ENCODE measurements around the gene SELENOF. TPM values are rescaled to one million over a fixed set of nuclear protein-coding genes. Genes with fewer than 3 reads are reported as not detected.

The SELENOF gene
- total and polyA plus RNA-seq, 2 of the 13 experiments (the other 11 are each of a cell fraction or from before 2014, with no cell fraction given) = 133 to 163 TPM

DNA sequence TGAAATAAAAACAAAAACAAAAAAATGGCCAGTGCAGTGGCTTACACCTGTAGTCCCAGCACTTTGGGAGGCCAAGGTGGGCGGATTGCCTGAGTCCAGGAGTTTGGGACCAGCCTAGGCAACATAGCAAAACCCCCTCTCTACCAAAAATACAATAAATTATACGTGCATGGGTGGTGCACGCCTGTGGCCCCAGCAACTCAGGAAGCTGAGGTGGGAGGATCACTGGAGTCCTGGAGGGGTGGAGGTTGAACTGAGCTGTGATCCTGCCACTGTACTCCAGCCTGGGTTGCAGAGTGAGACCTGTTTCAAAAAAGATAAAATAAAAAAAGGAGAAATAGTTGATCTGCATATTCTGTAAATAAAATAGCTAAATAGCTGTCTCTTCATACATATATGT lies 41.8 kb upstream of the SELENOF start:
- Histone ChIP-seq H3K27me3 (ENCODE audit: control insufficient read depth in 1 of 2, insufficient read depth in 2 of 2, low read length in 2 of 2) (no peaks in the 10 kb centered on the region), H3K27ac (ENCODE audit: extremely low read length, insufficient read depth, low read length) (no peak overlapping the region), H4K20me1 (ENCODE audit: insufficient read depth, low read length) (no peaks in the 10 kb centered on the region), H3K4me3 (replicated peaks in 1 of 3; ENCODE audit: insufficient read depth in 1 of 3, low read depth in 2 of 3, low read length in 3 of 3) (no peak overlapping the region), H3K9ac (ENCODE audit: insufficient read depth, low read depth, low read length) (no peak overlapping the region), H3K79me2 (ENCODE audit: insufficient read depth, low read length) (peaks cover 69% of the 10 kb centered on the region), H3K4me2 (ENCODE audit: low read depth, low read length) (no peak overlapping the region), H3K4me1 (ENCODE audit: insufficient read depth, low read length) (no peaks in the 10 kb centered on the region; the same call in 1 of the 2 replicates), H3K36me3 (replicated peaks in 1 of 2; ENCODE audit: control insufficient read depth in 1 of 2, insufficient read depth in 2 of 2, low read length in 2 of 2) (no peaks in the 10 kb centered on the region), H2AFZ (ENCODE audit: low read length) (no peak overlapping the region), H3K9me3 (ENCODE audit: low read length) (no peaks in the 10 kb centered on the region)
- TF ChIP-seq MAZ (IDR thresholded peaks at IDR 0.05; ENCODE audit: borderline replicate concordance, low read depth, low read length) = no peak
- TF ChIP-seq MAZ (CRISPR knock-in tag; IDR thresholded peaks at IDR 0.05; ENCODE audit: low read depth) = no peak
- no peak for TF ChIP-seq ZFP41 (CRISPR knock-in tag; IDR thresholded peaks at IDR 0.05; ENCODE audit: borderline replicate concordance)
- TF ChIP-seq, protein P1, sequence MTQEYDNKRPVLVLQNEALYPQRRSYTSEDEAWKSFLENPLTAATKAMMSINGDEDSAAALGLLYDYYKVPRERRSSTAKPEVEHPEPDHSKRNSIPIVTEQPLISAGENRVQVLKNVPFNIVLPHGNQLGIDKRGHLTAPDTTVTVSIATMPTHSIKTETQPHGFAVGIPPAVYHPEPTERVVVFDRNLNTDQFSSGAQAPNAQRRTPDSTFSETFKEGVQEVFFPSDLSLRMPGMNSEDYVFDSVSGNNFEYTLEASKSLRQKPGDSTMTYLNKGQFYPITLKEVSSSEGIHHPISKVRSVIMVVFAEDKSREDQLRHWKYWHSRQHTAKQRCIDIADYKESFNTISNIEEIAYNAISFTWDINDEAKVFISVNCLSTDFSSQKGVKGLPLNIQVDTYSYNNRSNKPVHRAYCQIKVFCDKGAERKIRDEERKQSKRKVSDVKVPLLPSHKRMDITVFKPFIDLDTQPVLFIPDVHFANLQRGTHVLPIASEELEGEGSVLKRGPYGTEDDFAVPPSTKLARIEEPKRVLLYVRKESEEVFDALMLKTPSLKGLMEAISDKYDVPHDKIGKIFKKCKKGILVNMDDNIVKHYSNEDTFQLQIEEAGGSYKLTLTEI (CRISPR knock-in tag; conservative IDR thresholded peaks at IDR 0.05) = no peak
- no peak for TF ChIP-seq ZNF549 (CRISPR knock-in tag; IDR thresholded peaks at IDR 0.05)
- no peak for TF ChIP-seq AKAP8 (CRISPR knock-in tag; IDR thresholded peaks at IDR 0.05)
- TF ChIP-seq ZNF160 (CRISPR knock-in tag; IDR thresholded peaks at IDR 0.05) = no peak
- no peak for TF ChIP-seq MED13 (CRISPR knock-in tag; IDR thresholded peaks at IDR 0.05)
- TF ChIP-seq, protein P2, sequence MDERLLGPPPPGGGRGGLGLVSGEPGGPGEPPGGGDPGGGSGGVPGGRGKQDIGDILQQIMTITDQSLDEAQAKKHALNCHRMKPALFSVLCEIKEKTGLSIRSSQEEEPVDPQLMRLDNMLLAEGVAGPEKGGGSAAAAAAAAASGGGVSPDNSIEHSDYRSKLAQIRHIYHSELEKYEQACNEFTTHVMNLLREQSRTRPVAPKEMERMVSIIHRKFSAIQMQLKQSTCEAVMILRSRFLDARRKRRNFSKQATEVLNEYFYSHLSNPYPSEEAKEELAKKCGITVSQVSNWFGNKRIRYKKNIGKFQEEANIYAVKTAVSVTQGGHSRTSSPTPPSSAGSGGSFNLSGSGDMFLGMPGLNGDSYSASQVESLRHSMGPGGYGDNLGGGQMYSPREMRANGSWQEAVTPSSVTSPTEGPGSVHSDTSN (CRISPR knock-in tag; IDR thresholded peaks at IDR 0.05) = no peak
- TF ChIP-seq, protein P3, sequence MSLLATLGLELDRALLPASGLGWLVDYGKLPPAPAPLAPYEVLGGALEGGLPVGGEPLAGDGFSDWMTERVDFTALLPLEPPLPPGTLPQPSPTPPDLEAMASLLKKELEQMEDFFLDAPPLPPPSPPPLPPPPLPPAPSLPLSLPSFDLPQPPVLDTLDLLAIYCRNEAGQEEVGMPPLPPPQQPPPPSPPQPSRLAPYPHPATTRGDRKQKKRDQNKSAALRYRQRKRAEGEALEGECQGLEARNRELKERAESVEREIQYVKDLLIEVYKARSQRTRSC (CRISPR knock-in tag; IDR thresholded peaks at IDR 0.05; ENCODE audit: low read depth) = no peak
- TF ChIP-seq, protein P4, sequence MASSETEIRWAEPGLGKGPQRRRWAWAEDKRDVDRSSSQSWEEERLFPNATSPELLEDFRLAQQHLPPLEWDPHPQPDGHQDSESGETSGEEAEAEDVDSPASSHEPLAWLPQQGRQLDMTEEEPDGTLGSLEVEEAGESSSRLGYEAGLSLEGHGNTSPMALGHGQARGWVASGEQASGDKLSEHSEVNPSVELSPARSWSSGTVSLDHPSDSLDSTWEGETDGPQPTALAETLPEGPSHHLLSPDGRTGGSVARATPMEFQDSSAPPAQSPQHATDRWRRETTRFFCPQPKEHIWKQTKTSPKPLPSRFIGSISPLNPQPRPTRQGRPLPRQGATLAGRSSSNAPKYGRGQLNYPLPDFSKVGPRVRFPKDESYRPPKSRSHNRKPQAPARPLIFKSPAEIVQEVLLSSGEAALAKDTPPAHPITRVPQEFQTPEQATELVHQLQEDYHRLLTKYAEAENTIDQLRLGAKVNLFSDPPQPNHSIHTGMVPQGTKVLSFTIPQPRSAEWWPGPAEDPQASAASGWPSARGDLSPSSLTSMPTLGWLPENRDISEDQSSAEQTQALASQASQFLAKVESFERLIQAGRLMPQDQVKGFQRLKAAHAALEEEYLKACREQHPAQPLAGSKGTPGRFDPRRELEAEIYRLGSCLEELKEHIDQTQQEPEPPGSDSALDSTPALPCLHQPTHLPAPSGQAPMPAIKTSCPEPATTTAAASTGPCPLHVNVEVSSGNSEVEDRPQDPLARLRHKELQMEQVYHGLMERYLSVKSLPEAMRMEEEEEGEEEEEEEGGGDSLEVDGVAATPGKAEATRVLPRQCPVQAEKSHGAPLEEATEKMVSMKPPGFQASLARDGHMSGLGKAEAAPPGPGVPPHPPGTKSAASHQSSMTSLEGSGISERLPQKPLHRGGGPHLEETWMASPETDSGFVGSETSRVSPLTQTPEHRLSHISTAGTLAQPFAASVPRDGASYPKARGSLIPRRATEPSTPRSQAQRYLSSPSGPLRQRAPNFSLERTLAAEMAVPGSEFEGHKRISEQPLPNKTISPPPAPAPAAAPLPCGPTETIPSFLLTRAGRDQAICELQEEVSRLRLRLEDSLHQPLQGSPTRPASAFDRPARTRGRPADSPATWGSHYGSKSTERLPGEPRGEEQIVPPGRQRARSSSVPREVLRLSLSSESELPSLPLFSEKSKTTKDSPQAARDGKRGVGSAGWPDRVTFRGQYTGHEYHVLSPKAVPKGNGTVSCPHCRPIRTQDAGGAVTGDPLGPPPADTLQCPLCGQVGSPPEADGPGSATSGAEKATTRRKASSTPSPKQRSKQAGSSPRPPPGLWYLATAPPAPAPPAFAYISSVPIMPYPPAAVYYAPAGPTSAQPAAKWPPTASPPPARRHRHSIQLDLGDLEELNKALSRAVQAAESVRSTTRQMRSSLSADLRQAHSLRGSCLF (CRISPR knock-in tag; IDR thresholded peaks at IDR 0.05; ENCODE audit: borderline replicate concordance) = no peak
- no peak for TF ChIP-seq RFX5 (IDR thresholded peaks at IDR 0.05; ENCODE audit: low read depth, low read length)
- TF ChIP-seq ZFP36 (IDR thresholded peaks at IDR 0.05; ENCODE audit: borderline replicate concordance, low read depth, low read length, partially characterized antibody) = no peak
- TF ChIP-seq, protein P5, sequence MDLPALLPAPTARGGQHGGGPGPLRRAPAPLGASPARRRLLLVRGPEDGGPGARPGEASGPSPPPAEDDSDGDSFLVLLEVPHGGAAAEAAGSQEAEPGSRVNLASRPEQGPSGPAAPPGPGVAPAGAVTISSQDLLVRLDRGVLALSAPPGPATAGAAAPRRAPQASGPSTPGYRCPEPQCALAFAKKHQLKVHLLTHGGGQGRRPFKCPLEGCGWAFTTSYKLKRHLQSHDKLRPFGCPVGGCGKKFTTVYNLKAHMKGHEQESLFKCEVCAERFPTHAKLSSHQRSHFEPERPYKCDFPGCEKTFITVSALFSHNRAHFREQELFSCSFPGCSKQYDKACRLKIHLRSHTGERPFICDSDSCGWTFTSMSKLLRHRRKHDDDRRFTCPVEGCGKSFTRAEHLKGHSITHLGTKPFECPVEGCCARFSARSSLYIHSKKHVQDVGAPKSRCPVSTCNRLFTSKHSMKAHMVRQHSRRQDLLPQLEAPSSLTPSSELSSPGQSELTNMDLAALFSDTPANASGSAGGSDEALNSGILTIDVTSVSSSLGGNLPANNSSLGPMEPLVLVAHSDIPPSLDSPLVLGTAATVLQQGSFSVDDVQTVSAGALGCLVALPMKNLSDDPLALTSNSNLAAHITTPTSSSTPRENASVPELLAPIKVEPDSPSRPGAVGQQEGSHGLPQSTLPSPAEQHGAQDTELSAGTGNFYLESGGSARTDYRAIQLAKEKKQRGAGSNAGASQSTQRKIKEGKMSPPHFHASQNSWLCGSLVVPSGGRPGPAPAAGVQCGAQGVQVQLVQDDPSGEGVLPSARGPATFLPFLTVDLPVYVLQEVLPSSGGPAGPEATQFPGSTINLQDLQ (CRISPR knock-in tag; IDR thresholded peaks at IDR 0.05) = no peak
- ChIA-PET CTCF (ENCODE audit: low intra/inter-chr PET ratio, low total read pairs) (no interaction called here), POLR2A (no interaction called here)
- DNase-seq (ENCODE audit: low spot score) (no peak), FAIRE-seq (no peak), ATAC-seq (no peak)
- 93% methylated on average over 3 of the region's 3 CpGs for WGBS (ENCODE audit: low lambda C conversion rate)
- in situ Hi-C loops (cut with HindIII; ENCODE audit: extremely low pct_ligation_motif_present, low pct_unique_long_range_greater_than_20kb) (loop anchor here (10.0 kb wide), 1 partner anchor 121 kb away; no protein-coding TSS in a partner anchor), intact Hi-C loops (cut with micrococcal nuclease; ENCODE audit: unreplicated experiment) (no loop called here)
- no TSS peak for BruUV-seq (replicated peaks)
